Measurements from ENCODE around the gene IL36G. TPM values are rescaled to one million over a fixed set of nuclear protein-coding genes. Genes with fewer than 3 reads are reported as not detected.

The IL36G gene
- total RNA-seq, 2 experiments from 2014 or later = not detected

- no peak for ATAC-seq
- CTCF ChIA-PET = interaction anchor here (0.8 to 2.6 kb wide), 3 partner anchors 16 to 101 kb away, joined by 3 to 11 read pairs (median 3); no protein-coding TSS in a partner anchor
- H3K9me3 Mint-ChIP-seq (ENCODE audit: insufficient read depth) = no peaks in the 10 kb centered on the region
Measured at GRCh38 chr2:112979731-112980130, 1.9 kb downstream of the IL36G start.

GRCh38 chr2:112980537-112980936, 2.7 kb downstream of the IL36G start:
- POLR2A ChIA-PET = no interaction called here
- peaks cover 12% of the 10 kb centered on the region for H3K4me1 Mint-ChIP-seq (ENCODE audit: low read depth)
- no peaks in the 10 kb centered on the region for H3K36me3 Mint-ChIP-seq (ENCODE audit: low read depth)
- no peaks in the 10 kb centered on the region for H3K27me3 Mint-ChIP-seq (ENCODE audit: low read depth)
- peak overlapping the region; percentile 47 for H3K27ac Mint-ChIP-seq
- H3K4me3 Mint-ChIP-seq = no peak overlapping the region
- ATAC-seq (no peak), DNase-seq (no peak)
- CTCF ChIA-PET = interaction anchor here (1.0 kb wide), 1 partner anchor 15 kb away, joined by 3 read pairs; no protein-coding TSS in a partner anchor
- no peaks in the 10 kb centered on the region for H3K9me3 Mint-ChIP-seq (ENCODE audit: insufficient read depth)

More at GRCh38 chr2:112979731-112980130, 1.9 kb downstream of the IL36G start:
- DNase-seq = no peak
- peaks cover 5% of the 10 kb centered on the region for H3K4me1 Mint-ChIP-seq (ENCODE audit: low read depth)
- no peak overlapping the region for H3K4me3 Mint-ChIP-seq
- POLR2A ChIA-PET = interaction anchor here (1.0 kb wide), 1 partner anchor 17 kb away, joined by 3 read pairs; no protein-coding TSS in a partner anchor
- H3K36me3 Mint-ChIP-seq (ENCODE audit: low read depth) = no peaks in the 10 kb centered on the region
- no peaks in the 10 kb centered on the region for H3K27me3 Mint-ChIP-seq (ENCODE audit: low read depth)
- H3K27ac Mint-ChIP-seq = no peak overlapping the region

GRCh38 chr2:112985090-112985489, 7.3 kb downstream of the IL36G start:
- POLR2A ChIA-PET = interaction anchor here (0.5 to 2.3 kb wide), 4 partner anchors 11 to 338 kb away, joined by 3 to 12 read pairs (median 4); no protein-coding TSS in a partner anchor
- peak overlapping the region; percentile 9 for H3K4me3 Mint-ChIP-seq

GRCh38 chr2:112989611-112990010, 11.8 kb downstream of the IL36G start:
- H3K4me1 Mint-ChIP-seq (ENCODE audit: low read depth) = peaks cover 19% of the 10 kb centered on the region
- POLR2A ChIA-PET = interaction anchor here (0.6 kb wide), 1 partner anchor 1283 kb away, joined by 3 read pairs; no protein-coding TSS in a partner anchor
- no peak overlapping the region for H3K27ac Mint-ChIP-seq
- ATAC-seq = no peak
- DNase-seq = no peak
- no peak overlapping the region for H3K4me3 Mint-ChIP-seq
- peaks cover 36% of the 10 kb centered on the region for H3K36me3 Mint-ChIP-seq (ENCODE audit: low read depth)
- H3K27me3 Mint-ChIP-seq (ENCODE audit: low read depth) = no peaks in the 10 kb centered on the region
- H3K9me3 Mint-ChIP-seq (ENCODE audit: insufficient read depth) = peaks cover 44% of the 10 kb centered on the region
- CTCF ChIA-PET = no interaction called here

More at GRCh38 chr2:112985090-112985489, 7.3 kb downstream of the IL36G start:
- Mint-ChIP-seq H3K27me3 (ENCODE audit: low read depth) (no peaks in the 10 kb centered on the region), H3K27ac (peak overlapping the region; percentile 70), H3K36me3 (ENCODE audit: low read depth) (peaks cover 17% of the 10 kb centered on the region), H3K9me3 (ENCODE audit: insufficient read depth) (peaks cover 19% of the 10 kb centered on the region), H3K4me1 (ENCODE audit: low read depth) (peaks cover 21% of the 10 kb centered on the region)
- peak; percentile 76 for DNase-seq
- peak; percentile 98 for ATAC-seq
- CTCF ChIA-PET = interaction anchor here (0.7 to 2.0 kb wide), 16 partner anchors 9 to 264 kb away, joined by 3 to 9 read pairs (median 5); no protein-coding TSS in a partner anchor

DNA sequence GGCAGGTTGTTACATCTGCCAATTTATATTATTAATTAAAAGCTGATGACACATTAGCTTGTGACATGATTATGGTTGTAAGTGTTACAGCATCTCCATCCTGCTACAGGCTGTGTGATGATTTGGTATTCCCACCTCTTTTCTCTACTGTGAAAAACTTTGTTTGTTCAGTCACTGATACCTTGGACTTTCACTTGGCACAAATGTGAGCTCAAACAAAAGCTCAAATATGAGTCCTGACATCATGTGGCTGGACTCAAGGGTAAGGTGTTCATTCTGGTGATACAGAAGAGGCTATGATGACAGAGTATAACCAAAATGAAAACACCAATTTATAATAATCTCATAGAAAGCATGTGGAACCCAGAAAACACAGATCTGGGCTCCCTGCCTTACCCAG, 16.0 kb downstream of the IL36G start:
- no peak overlapping the region for H3K4me3 Mint-ChIP-seq
- peaks cover 30% of the 10 kb centered on the region for H3K36me3 Mint-ChIP-seq (ENCODE audit: low read depth)
- ChIA-PET POLR2A (no interaction called here), CTCF (interaction anchor here (0.9 to 1.5 kb wide), 3 partner anchors 9 to 52 kb away, joined by 3 to 7 read pairs (median 3); no protein-coding TSS in a partner anchor)
- ATAC-seq (no peak), DNase-seq (no peak)
- H3K27ac Mint-ChIP-seq = no peak overlapping the region
- H3K9me3 Mint-ChIP-seq (ENCODE audit: insufficient read depth) = peaks cover 42% of the 10 kb centered on the region
- H3K4me1 Mint-ChIP-seq (ENCODE audit: low read depth) = peaks cover 31% of the 10 kb centered on the region
- H3K27me3 Mint-ChIP-seq (ENCODE audit: low read depth) = no peaks in the 10 kb centered on the region

DNA sequence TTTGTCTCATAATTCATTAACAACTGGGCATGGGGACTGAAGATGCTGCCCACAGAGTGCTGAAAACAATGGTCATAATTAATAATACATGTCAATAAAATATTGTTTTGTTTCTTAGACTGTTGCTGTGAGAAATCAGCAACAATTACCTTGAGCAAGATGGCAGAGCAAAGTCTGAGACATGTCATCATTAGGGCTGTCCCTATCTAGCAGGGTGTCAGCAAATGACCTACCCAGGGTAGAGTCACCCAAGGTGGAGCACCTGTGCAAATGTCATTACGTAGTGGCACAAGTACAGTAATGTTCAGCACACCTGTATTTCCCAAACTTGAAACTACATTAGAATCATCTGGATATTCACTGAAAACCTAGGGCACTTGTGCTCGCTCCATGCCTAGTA, 16.8 kb downstream of the IL36G start:
- Mint-ChIP-seq H3K27ac (no peak overlapping the region), H3K4me1 (ENCODE audit: low read depth) (peaks cover 31% of the 10 kb centered on the region), H3K9me3 (ENCODE audit: insufficient read depth) (peaks cover 39% of the 10 kb centered on the region), H3K27me3 (ENCODE audit: low read depth) (no peaks in the 10 kb centered on the region), H3K36me3 (ENCODE audit: low read depth) (peaks cover 36% of the 10 kb centered on the region), H3K4me3 (no peak overlapping the region)
- ChIA-PET POLR2A (no interaction called here), CTCF (interaction anchor here (0.9 to 1.5 kb wide), 2 partner anchors 9 to 36 kb away, joined by 3 to 7 read pairs; no protein-coding TSS in a partner anchor)
- ATAC-seq (no peak), DNase-seq (no peak)

GRCh38 chr2:112995346-112995920, 17.6 kb downstream of the IL36G start:
- ChIA-PET CTCF (interaction anchor here (0.6 to 1.8 kb wide), 9 partner anchors 9 to 394 kb away, joined by 3 to 7 read pairs (median 4); no protein-coding TSS in a partner anchor), POLR2A (interaction anchor here (0.7 to 2.6 kb wide), 3 partner anchors 10 to 246 kb away, joined by 3 to 12 read pairs (median 3); no protein-coding TSS in a partner anchor)
- peak overlapping the region; percentile 94 for H3K27ac Mint-ChIP-seq
- H3K4me1 Mint-ChIP-seq (ENCODE audit: low read depth) = peaks cover 31% of the 10 kb centered on the region
- ATAC-seq (no peak), DNase-seq (peak; percentile 55)
- H3K27me3 Mint-ChIP-seq (ENCODE audit: low read depth) = no peaks in the 10 kb centered on the region
- H3K36me3 Mint-ChIP-seq (ENCODE audit: low read depth) = peaks cover 38% of the 10 kb centered on the region
- H3K9me3 Mint-ChIP-seq (ENCODE audit: insufficient read depth) = peaks cover 39% of the 10 kb centered on the region
- H3K4me3 Mint-ChIP-seq = peak overlapping the region; percentile 75

- peak overlapping the region; percentile 79 for H3K27ac Mint-ChIP-seq
- H3K4me3 Mint-ChIP-seq = peak overlapping the region; percentile 40
- ChIA-PET POLR2A (interaction anchor here (0.7 to 2.6 kb wide), 2 partner anchors 11 to 17 kb away, joined by 3 to 12 read pairs; no protein-coding TSS in a partner anchor), CTCF (interaction anchor here (1.5 to 2.0 kb wide), 5 partner anchors 12 to 393 kb away, joined by 3 to 6 read pairs (median 4); no protein-coding TSS in a partner anchor)
- H3K4me1 Mint-ChIP-seq (ENCODE audit: low read depth) = peaks cover 31% of the 10 kb centered on the region
- H3K27me3 Mint-ChIP-seq (ENCODE audit: low read depth) = no peaks in the 10 kb centered on the region
- H3K9me3 Mint-ChIP-seq (ENCODE audit: insufficient read depth) = peaks cover 40% of the 10 kb centered on the region
- DNase-seq (peak; percentile 88), ATAC-seq (peak; percentile 97)
- H3K36me3 Mint-ChIP-seq (ENCODE audit: low read depth) = peaks cover 42% of the 10 kb centered on the region
Measured at GRCh38 chr2:112996635-112997034, 18.8 kb downstream of the IL36G start.

- H3K4me3 Mint-ChIP-seq = peak overlapping the region; percentile 40
- peak overlapping the region; percentile 9 for H3K27ac Mint-ChIP-seq
- DNase-seq = no peak
- ChIA-PET POLR2A (interaction anchor here (0.5 to 2.6 kb wide), 2 partner anchors 12 to 474 kb away, joined by 3 to 12 read pairs; no protein-coding TSS in a partner anchor), CTCF (interaction anchor here (1.5 to 2.0 kb wide), 3 partner anchors 12 to 55 kb away, joined by 3 to 6 read pairs (median 5); no protein-coding TSS in a partner anchor)
- H3K4me1 Mint-ChIP-seq (ENCODE audit: low read depth) = peaks cover 31% of the 10 kb centered on the region
- H3K9me3 Mint-ChIP-seq (ENCODE audit: insufficient read depth) = peaks cover 41% of the 10 kb centered on the region
- H3K36me3 Mint-ChIP-seq (ENCODE audit: low read depth) = peaks cover 40% of the 10 kb centered on the region
- no peaks in the 10 kb centered on the region for H3K27me3 Mint-ChIP-seq (ENCODE audit: low read depth)
- ATAC-seq = no peak
Measured at GRCh38 chr2:112997151-112997550, 19.3 kb downstream of the IL36G start.

DNA sequence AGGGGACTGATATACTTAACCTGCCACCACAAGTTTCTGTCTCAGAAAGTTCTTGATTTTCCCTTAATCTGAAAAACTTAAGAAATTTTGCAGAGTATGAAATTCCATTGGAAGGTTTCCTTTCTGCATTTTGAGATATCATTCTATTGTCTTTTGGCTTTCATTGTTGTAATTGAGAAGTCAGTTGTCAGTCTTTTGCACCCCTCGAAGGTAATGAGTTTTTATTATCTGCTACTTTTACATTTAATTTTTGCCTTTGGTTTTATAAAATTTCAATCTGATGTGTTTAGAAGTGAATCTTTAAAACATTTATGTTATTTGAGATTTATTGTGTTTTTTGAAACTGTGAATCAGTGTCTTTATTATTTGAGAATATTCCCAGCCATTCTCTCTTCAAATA, 22.6 kb downstream of the IL36G start:
- peaks cover 22% of the 10 kb centered on the region for H3K36me3 Mint-ChIP-seq (ENCODE audit: low read depth)
- peaks cover 41% of the 10 kb centered on the region for H3K9me3 Mint-ChIP-seq (ENCODE audit: insufficient read depth)
- no peak overlapping the region for H3K27ac Mint-ChIP-seq
- ATAC-seq (no peak), DNase-seq (no peak)
- ChIA-PET POLR2A (no interaction called here), CTCF (no interaction called here)
- H3K4me1 Mint-ChIP-seq (ENCODE audit: low read depth) = peaks cover 21% of the 10 kb centered on the region
- H3K4me3 Mint-ChIP-seq = no peak overlapping the region
- H3K27me3 Mint-ChIP-seq (ENCODE audit: low read depth) = no peaks in the 10 kb centered on the region

DNA sequence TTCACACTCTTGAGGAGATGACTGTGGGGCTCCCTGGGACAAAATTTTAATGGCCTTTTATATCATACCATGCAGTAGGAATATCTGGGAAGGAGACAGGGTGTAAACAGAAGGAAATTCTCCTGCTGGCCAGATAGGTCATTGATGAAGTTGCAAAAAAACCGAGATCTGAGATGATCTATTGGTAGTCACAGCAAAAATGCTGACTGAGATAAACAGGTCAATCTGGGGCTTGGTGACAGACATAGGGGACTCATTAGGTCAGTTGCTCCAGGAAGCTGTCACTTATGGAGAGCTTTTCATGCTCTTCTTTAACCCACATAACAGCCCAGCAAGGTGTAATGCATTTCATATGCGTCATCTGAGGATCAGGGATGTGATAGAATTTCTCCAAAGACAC, 24.9 kb downstream of the IL36G start:
- CTCF ChIA-PET = interaction anchor here (1.0 kb wide), 1 partner anchor 18 kb away, joined by 3 read pairs; no protein-coding TSS in a partner anchor
- no peak overlapping the region for H3K27ac Mint-ChIP-seq
- peaks cover 41% of the 10 kb centered on the region for H3K9me3 Mint-ChIP-seq (ENCODE audit: insufficient read depth)
- no peak overlapping the region for H3K4me3 Mint-ChIP-seq
- H3K36me3 Mint-ChIP-seq (ENCODE audit: low read depth) = peaks cover 21% of the 10 kb centered on the region
- no peaks in the 10 kb centered on the region for H3K27me3 Mint-ChIP-seq (ENCODE audit: low read depth)
- H3K4me1 Mint-ChIP-seq (ENCODE audit: low read depth) = peaks cover 1% of the 10 kb centered on the region
- POLR2A ChIA-PET = interaction anchor here (1.2 kb wide), 1 partner anchor 218 kb away, joined by 3 read pairs; no protein-coding TSS in a partner anchor
- ATAC-seq (no peak), DNase-seq (no peak)

- CTCF ChIA-PET = no interaction called here
- Mint-ChIP-seq H3K27me3 (ENCODE audit: low read depth) (no peaks in the 10 kb centered on the region), H3K9me3 (ENCODE audit: insufficient read depth) (peaks cover 27% of the 10 kb centered on the region), H3K27ac (no peak within 1 kb of the TSS), H3K4me1 (ENCODE audit: low read depth) (peaks cover 6% of the 10 kb centered on the region), H3K4me3 (no peak within 1 kb of the TSS), H3K36me3 (ENCODE audit: low read depth) (peaks cover 10% of the 10 kb centered on the region)
- ATAC-seq (no peak), DNase-seq (no peak)
- POLR2A ChIA-PET = no interaction called here
Measured at GRCh38 chr2:113005030-113005509, 27.3 kb downstream of the IL36G start, which contains the start of gene IL36A. IL36A (plus strand) TSS chr2:113005459; CDS start chr2:113005872, 413 bp downstream.

Data from activated CD8-positive, alpha-beta T cell treated with anti-CD3 and anti-CD28 coated beads, Interleukin-2, amount 10 ng/mL, durations not matched to agents 7 days and 5 days (primary cell).